Neural progenitor cell (in vitro differentiated cells): ENCODE results near the gene POP7. TPM values are rescaled to one million over a fixed set of nuclear protein-coding genes. Genes with fewer than 3 reads are reported as not detected.
A peak's percentile ranks its signal among the peaks of the same experiment; 100 is the strongest.
"Not testable (repeated sequence)": the region's sequence is repeated elsewhere in the genome, so short reads cannot be mapped to it uniquely, and the experiment has no call there.

Experiments used
- DNase-seq: peaks from one replicate; pipeline ENCODE4 v3.0.0-alpha.2; 2016; ENCODE audit warnings: low spot score
- H2AFZ ChIP-seq: fragments of 200-600 bp; sonication (generic); replicated peaks from 2 replicates; pipeline ENCODE4 v1.6.1; 2016; ENCODE audit warnings: antibody characterized with exemption
- H3F3A ChIP-seq: fragments of 200-600 bp; sonication (generic); 2 replicates; pipeline ENCODE4 v1.6.1; 2016; ENCODE audit warnings: antibody characterized with exemption, low read depth
- H3K27ac ChIP-seq: fragments of 200-600 bp; sonication (generic); 2 replicates; pipeline ENCODE4 v1.5.1; 2016; ENCODE audit warnings: mild to moderate bottlenecking
- H3K27me3 ChIP-seq: fragments of 200-600 bp; sonication (generic); 2 replicates; pipeline ENCODE4 v1.6.1; 2016; ENCODE audit warnings: mild to moderate bottlenecking, moderate library complexity
- H3K36me3 ChIP-seq: fragments of 200-600 bp; sonication (generic); 2 replicates; pipeline ENCODE4 v1.5.1; 2016
- H3K4me1 ChIP-seq: fragments of 200-600 bp; sonication (generic); 2 replicates; pipeline ENCODE4 v1.6.1; 2016; ENCODE audit warnings: mixed run types
- H3K4me2 ChIP-seq: fragments of 200-600 bp; sonication (generic); 2 replicates; pipeline ENCODE4 v1.6.1; 2016
- H3K4me3 ChIP-seq: fragments of 200-600 bp; sonication (generic); 2 replicates; pipeline ENCODE4 v1.5.1; 2016
- H3K79me2 ChIP-seq: fragments of 200-600 bp; sonication (generic); 2 replicates; pipeline ENCODE4 v1.6.1; 2016; ENCODE audit warnings: low read depth
- H3K9ac ChIP-seq: fragments of 200-600 bp; sonication (generic); 2 replicates; pipeline ENCODE4 v1.6.1; 2016
- H3K9me3 ChIP-seq: fragments of 200-600 bp; sonication (generic); 2 replicates; pipeline ENCODE4 v1.5.1; 2016; ENCODE audit warnings: low read depth
- H4K20me1 ChIP-seq: fragments of 200-600 bp; sonication (generic); 2 replicates; pipeline ENCODE4 v1.6.1; 2016; ENCODE audit warnings: low read depth
- H3K27ac Mint-ChIP-seq: 3 replicates; pipeline ENCODE4 v1.8.0; 2021; ENCODE audit warnings: mixed read lengths
- H3K27me3 Mint-ChIP-seq: 2 replicates; pipeline ENCODE4 v1.8.0; 2022; ENCODE audit warnings: low read depth, mild to moderate bottlenecking, inconsistent platforms, moderate library complexity, mixed read lengths; ENCODE audit not compliant: insufficient read depth
- H3K36me3 Mint-ChIP-seq: 3 replicates; pipeline ENCODE4 v1.8.0; 2021; ENCODE audit warnings: mixed read lengths
- H3K4me1 Mint-ChIP-seq: 3 replicates; pipeline ENCODE4 v1.8.0; 2021; ENCODE audit warnings: mixed read lengths
- H3K4me3 Mint-ChIP-seq: 3 replicates; pipeline ENCODE4 v1.8.0; 2021; ENCODE audit warnings: mild to moderate bottlenecking, moderate library complexity, mixed read lengths
- H3K9me3 Mint-ChIP-seq: 3 replicates; pipeline ENCODE4 v1.8.0; 2020; ENCODE audit warnings: mixed read lengths
- CTCF ChIP-seq: fragments of 200-600 bp; sonication (generic); IDR thresholded peaks from 2 replicates; pipeline ENCODE4 v1.5.1; 2017; ENCODE audit warnings: antibody characterized with exemption, mild to moderate bottlenecking
- EZH2 ChIP-seq: fragments of 200-600 bp; sonication (generic); IDR thresholded peaks from 2 replicates; pipeline ENCODE4 v1.6.1; 2017; ENCODE audit warnings: antibody characterized with exemption, mild to moderate bottlenecking, moderate library complexity
- EZH2phosphoT487 ChIP-seq: fragments of 200-600 bp; sonication (generic); IDR thresholded peaks from 2 replicates; pipeline ENCODE4 v1.6.1; 2017; ENCODE audit warnings: antibody characterized with exemption
- total RNA-seq: library from RNA; depleted of rRNA; stranded (reverse); fragments of >200 nt; gene quantifications from 2 replicates; pipeline ENCODE4 v1.2.3, GENCODE V29; 2015; ENCODE audit warnings: low replicate concordance

POP7 gene
- total RNA-seq, 1 donor from 2014 or later, result 19.4 TPM

- Mint-ChIP-seq H3K27ac (no peak overlapping the region), H3K27me3 (peaks cover 41% of the 10 kb centered on the region), H3K4me1 (peaks cover 9% of the 10 kb centered on the region), H3K36me3 (no peaks in the 10 kb centered on the region), H3K9me3 (peaks cover 16% of the 10 kb centered on the region), H3K4me3 (no peak overlapping the region)
- Histone ChIP-seq H3K4me2 (no peak overlapping the region), H3K4me1 (peaks cover 5% of the 10 kb centered on the region), H3K79me2 (no peaks in the 10 kb centered on the region), H3K9ac (no peak overlapping the region), H3F3A (peaks cover 3% of the 10 kb centered on the region), H3K9me3 (no peaks in the 10 kb centered on the region), H3K4me3 (no peak overlapping the region), H4K20me1 (peaks cover 3% of the 10 kb centered on the region), H3K36me3 (no peaks in the 10 kb centered on the region), H3K27me3 (peaks cover 81% of the 10 kb centered on the region), H3K27ac (no peak overlapping the region), H2AFZ (no peak overlapping the region)
- TF ChIP-seq EZH2 (no peak), CTCF (no peak), EZH2phosphoT487 (no peak)
- no peak for DNase-seq
Observed at GRCh38 chr7:100721505-100721812, 15.5 kb downstream of the POP7 start.

GRCh38 chr7:100722480-100723212 lies 16.7 kb downstream of the POP7 start:
- Mint-ChIP-seq H3K36me3 (no peaks in the 10 kb centered on the region), H3K9me3 (peaks cover 16% of the 10 kb centered on the region), H3K27me3 (peaks cover 42% of the 10 kb centered on the region), H3K27ac (no peak overlapping the region), H3K4me3 (peak overlapping the region; percentile 31), H3K4me1 (peaks cover 9% of the 10 kb centered on the region)
- Histone ChIP-seq H4K20me1 (peaks cover 3% of the 10 kb centered on the region), H3K4me2 (no peak overlapping the region), H3K4me3 (no peak overlapping the region), H2AFZ (no peak overlapping the region), H3K79me2 (no peaks in the 10 kb centered on the region), H3K9me3 (no peaks in the 10 kb centered on the region), H3K36me3 (no peaks in the 10 kb centered on the region), H3K27ac (no peak overlapping the region), H3K27me3 (peaks cover 86% of the 10 kb centered on the region), H3K4me1 (peaks cover 5% of the 10 kb centered on the region), H3K9ac (no peak overlapping the region), H3F3A (peaks cover 3% of the 10 kb centered on the region)
- TF ChIP-seq EZH2phosphoT487, result no peak
- TF ChIP-seq EZH2, result no peak
- TF ChIP-seq CTCF, result no peak
- DNase-seq, result no peak

GRCh38 chr7:100723732-100724275 lies 17.9 kb downstream of the POP7 start:
- Histone ChIP-seq H3K36me3 (no peaks in the 10 kb centered on the region), H3K4me2 (no peak overlapping the region), H4K20me1 (peaks cover 3% of the 10 kb centered on the region), H3K4me1 (peaks cover 5% of the 10 kb centered on the region), H3K27ac (no peak overlapping the region), H3F3A (peaks cover 3% of the 10 kb centered on the region), H3K4me3 (no peak overlapping the region), H3K27me3 (peaks cover 79% of the 10 kb centered on the region), H3K9ac (no peak overlapping the region), H3K9me3 (no peaks in the 10 kb centered on the region), H3K79me2 (no peaks in the 10 kb centered on the region), H2AFZ (no peak overlapping the region)
- H3K4me3 Mint-ChIP-seq, result no peak overlapping the region
- DNase-seq, result no peak
- no peak overlapping the region for H3K27ac Mint-ChIP-seq
- no peaks in the 10 kb centered on the region for H3K36me3 Mint-ChIP-seq
- peaks cover 9% of the 10 kb centered on the region for H3K4me1 Mint-ChIP-seq
- peaks cover 8% of the 10 kb centered on the region for H3K9me3 Mint-ChIP-seq
- TF ChIP-seq CTCF (no peak), EZH2 (no peak), EZH2phosphoT487 (no peak)
- peaks cover 44% of the 10 kb centered on the region for H3K27me3 Mint-ChIP-seq

GRCh38 chr7:100724364-100724763 lies 18.4 kb downstream of the POP7 start:
- DNase-seq, result not testable (repeated sequence)

More at GRCh38 chr7:100724364-100724763, 18.4 kb downstream of the POP7 start:
- not testable (repeated sequence) for H4K20me1 ChIP-seq, H3F3A ChIP-seq, H3K79me2 ChIP-seq, H3K9me3 ChIP-seq, H3K9me3 Mint-ChIP-seq, H3K27ac Mint-ChIP-seq, H3K9ac ChIP-seq, H3K27ac ChIP-seq, H3K4me2 ChIP-seq, H3K4me1 ChIP-seq, H2AFZ ChIP-seq, H3K4me3 ChIP-seq, H3K36me3 ChIP-seq, H3K4me1 Mint-ChIP-seq, H3K36me3 Mint-ChIP-seq, H3K4me3 Mint-ChIP-seq
- H3K27me3 Mint-ChIP-seq, result peaks cover 40% of the 10 kb centered on the region
- H3K27me3 ChIP-seq, result peaks cover 74% of the 10 kb centered on the region
